Inflammatory macrophage treated with lipopolysaccharide for 1 hour (primary cell): Measurements from ENCODE around the gene CLC.
"Not testable (repeated sequence)": the region's sequence is repeated elsewhere in the genome, so short reads cannot be mapped to it uniquely, and the experiment has no call there.

Experiments
- DNase-seq, 2 donors: peaks; one replicate each; pipeline ENCODE4 v3.0.0-alpha.2; 2020 to 2022

Gene CLC

DNA sequence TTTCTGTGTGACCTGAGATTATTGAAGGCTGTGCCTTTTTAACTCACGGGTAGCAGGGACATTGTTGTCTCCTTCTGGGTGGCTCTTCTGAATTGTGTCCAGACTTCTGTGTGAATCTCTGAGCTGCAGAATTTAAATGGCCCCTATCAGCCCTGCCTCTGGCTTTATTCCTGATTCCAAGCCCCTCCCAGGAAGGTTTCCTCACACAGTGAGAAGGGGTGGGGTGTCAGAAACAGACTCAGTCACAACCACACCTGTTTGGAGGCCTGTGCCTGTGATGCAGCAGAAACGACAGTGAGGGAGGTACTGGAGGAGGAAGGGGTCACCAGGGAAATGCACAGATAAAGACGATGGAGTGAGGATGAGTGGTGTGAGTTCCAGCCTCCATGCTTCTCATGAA lies at the start of gene CLC:
CLC (minus strand) TSS at position 139 of the 400 bp plus-strand sequence; CDS start at position 62, 77 bp downstream.
- no peak for DNase-seq

- DNase-seq, result no peak
Observed at GRCh38 chr19:39780894-39781293, 43.1 kb upstream of the CLC start.

GRCh38 chr19:39778763-39779162 lies 40.9 kb upstream of the CLC start, which contains the start of gene LEUTX:
TSS of gene LEUTX (plus strand) at chr19:39778854. CDS start at chr19:39778921, 67 bp downstream.
- DNase-seq, result no peak

DNA sequence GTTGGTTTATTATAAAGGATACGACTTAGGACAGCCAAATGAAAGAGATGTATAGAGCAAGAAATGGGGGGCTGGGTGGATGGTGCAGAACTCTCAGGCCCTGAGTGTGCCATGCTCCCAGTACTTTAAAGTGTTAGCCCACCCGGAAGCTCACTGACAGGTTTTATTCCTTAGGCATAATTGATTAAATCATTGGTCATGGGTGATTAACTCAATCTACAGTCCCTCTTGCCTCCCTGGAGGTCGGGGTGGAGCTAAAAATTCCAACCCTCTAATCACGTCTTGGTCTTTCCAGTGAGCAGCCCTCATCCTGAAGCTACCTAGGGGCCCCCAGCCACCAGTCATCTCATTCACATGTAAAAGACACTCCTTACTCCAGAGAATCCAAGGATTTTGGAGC lies 31.0 kb upstream of the CLC start:
- DNase-seq, result no peak

- DNase-seq, result no peak
Observed at GRCh38 chr19:39768334-39768733, 30.5 kb upstream of the CLC start.

DNA sequence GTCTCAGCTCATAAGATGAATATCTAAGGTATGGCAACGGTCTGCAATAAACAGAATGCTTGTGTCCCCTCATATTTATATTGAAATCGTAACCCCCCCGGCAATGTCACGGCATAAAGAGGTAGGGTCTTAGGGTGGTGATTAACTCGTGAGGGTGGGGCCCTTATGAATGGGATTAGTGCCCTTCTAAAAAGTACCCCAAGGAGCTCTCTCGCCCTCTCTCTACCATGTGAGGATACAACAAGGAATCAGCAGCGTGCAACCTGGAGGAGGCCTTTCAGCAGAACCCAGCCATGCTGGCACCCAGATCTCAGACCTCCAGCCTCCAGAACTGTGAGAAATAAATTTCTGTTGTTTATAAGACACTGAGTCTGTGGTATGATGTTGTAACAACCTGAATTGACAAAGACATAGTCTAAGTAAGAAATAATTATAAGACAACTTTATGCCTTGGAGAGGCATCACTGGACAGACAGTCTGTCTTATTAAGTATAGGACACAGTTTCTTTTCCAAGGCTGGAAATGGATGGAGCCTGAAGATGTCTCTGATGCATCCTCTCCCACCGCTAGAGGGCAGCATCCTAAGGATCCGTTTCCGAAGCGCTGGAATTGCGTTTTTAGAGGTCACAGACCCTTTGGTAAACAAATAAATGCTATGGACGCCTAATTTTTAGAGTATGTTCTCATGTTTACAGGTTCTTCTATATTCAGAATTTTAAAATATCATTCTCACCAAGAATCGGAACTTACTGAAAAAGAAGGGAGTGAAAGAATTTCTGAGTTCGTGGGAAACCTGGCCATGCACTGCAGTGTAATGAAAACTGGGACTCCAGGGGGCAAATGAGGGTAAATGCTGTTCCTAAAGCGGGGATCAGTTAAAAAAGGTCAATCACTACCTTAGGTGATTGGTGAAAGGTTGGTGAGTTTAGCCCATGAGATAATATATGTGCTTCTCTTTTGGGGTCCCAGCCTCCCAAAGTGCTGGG lies 27.6 kb upstream of the CLC start:
- peak; percentile 18 to 76 for DNase-seq

- not testable (repeated sequence) for DNase-seq
Observed at GRCh38 chr19:39761851-39762250, 24.0 kb upstream of the CLC start.

GRCh38 chr19:39759457-39760184 lies 21.8 kb upstream of the CLC start:
- DNase-seq, result no peak

DNA sequence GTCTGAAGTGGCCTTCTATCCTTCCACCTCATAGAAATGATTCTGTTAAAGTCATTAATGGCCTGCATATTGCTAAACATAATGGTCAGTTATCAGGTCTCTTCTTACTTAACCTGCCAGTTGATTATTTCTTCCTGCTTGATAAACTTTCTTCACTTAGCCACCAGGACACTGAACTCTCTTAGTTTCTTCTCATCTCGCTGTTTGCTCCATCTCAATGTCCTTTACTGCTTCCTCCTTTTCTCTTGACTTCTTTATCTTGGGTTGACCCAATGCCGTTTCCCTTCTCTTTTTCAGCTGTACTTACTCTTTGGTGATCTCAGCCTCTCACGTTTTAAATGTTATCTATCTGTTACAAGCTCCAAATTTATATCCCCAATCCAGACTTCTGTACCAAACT lies 17.1 kb upstream of the CLC start:
- DNase-seq, result no peak

GRCh38 chr19:39754544-39754943 lies 16.7 kb upstream of the CLC start:
- no peak for DNase-seq

- no peak for DNase-seq
Observed at GRCh38 chr19:39752795-39753194, 15.0 kb upstream of the CLC start.

DNA sequence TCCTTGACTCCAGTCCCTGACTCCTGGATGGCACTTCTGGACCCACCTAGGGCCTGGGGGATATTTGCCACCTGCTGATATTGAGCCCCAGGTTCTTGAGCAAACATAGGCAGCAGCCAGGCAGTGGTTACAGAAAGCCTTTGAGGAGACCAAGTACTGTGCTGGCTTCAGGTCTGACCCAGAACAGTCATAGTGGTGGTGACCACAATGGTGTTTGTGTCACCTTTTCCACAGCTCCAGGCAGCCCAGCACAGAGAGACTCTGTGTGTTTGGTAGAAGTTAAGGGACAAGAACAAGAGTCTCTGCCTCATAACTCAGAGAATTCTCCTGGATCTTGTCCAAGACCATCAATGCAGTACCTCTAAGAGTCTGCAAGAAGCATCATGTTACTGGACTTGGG lies 14.6 kb upstream of the CLC start:
- DNase-seq, result no peak

GRCh38 chr19:39749981-39750380 lies 12.2 kb upstream of the CLC start:
- no peak for DNase-seq

- no peak for DNase-seq
Observed at GRCh38 chr19:39746836-39747529, 9.2 kb upstream of the CLC start.

DNA sequence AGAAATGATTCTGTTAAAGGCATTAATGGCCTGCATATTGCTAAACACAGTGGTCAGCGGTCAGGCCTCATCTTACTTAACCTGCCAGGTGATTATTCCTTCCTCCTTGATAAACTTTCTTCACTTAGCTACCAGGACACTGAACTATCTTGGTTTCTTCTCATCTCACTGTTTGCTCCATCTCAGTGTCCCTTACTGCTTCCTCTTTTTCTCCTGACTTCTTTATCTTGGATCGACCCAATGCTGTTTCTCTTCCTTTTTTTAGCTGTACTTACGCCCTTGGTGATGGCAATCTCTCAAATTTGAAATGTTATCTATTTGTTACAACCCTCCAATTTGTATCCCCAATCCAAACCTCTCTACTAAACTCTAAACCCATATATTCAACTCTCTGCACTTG lies 7.8 kb upstream of the CLC start:
- DNase-seq, result peak in 1 of 2 donors; percentile 27

DNA sequence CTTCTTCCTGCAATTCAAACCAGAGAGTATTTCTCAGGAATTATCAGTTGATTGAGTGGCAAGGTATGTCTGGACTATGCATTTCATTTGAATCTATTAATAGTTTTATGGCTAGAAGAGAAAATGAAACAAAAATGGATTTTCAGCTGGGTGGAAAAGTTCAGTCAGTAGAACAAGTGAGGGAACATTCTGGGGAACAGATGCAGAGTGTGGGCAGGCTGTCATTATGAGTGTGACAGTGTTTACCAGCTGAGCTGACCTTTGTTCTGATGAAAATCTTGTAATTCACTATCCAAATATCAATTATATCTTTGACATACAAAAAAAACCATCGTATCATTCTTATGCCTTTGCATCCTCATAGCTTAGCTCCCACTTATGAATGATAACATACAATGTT lies 2.6 kb upstream of the CLC start:
- peak in 1 of 2 donors; percentile 3 for DNase-seq

DNA sequence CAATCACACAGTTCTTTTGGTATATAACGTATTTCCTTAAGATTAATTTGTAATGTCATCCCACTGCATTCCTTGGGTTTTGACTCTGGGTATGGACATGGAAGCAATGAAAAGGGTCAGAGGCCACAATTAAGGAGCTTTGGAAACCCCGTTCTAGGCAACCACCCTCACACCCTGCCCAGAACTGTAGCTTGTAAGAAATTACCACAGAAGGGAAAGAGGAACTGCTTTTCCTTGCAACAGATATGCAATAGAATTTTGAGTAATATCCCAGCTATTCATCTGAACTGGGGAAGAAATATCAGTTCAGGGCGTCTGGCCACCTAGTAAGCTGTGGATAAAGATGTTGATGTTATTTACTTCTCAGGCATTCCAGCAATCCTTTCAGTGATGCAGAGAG lies 985 bp upstream of the CLC start:
- peak; percentile 80 to 82 for DNase-seq

DNA sequence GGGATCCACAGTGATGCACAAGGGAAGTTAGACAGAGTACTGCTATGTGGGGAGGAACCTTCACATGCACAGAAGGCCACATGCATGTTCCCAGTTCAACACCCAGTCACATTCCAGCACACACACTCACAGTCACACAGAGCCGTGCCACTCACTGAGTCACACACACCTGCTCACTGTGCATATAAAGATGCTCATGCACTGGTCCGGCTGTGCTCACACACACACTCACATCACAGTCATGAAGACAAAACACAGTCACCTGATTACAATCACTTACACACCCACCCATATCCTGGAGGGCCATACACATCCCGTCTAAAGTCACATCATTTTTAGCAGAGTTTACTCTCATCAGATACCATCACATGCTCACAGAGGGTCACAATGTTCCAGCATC lies 478 bp downstream of the CLC start:
- no peak for DNase-seq

DNA sequence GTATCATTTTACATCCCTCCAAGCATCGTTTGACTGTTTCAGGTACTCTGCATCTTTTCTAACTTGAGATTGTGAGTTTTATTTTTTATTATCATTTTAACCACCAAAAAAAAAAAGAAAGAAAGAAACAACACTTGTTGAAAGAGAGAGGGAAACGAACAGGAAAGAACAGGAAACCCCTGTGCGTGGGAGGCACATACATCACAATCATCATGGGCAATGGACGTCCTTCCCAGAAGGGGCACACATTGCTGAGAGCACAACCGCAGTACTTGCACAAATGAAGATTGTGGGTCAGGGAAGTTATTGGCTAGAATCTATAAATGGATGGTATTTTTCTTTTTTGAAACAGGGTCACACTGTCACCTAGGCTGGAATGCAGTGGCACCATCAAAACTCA lies 1.7 kb downstream of the CLC start:
- no peak for DNase-seq

- DNase-seq, result no peak
Observed at GRCh38 chr19:39735688-39736087, 2.1 kb downstream of the CLC start.

GRCh38 chr19:39733841-39734240 lies 4.0 kb downstream of the CLC start:
- no peak for DNase-seq

GRCh38 chr19:39731685-39732084 lies 6.1 kb downstream of the CLC start:
- DNase-seq, result no peak

DNA sequence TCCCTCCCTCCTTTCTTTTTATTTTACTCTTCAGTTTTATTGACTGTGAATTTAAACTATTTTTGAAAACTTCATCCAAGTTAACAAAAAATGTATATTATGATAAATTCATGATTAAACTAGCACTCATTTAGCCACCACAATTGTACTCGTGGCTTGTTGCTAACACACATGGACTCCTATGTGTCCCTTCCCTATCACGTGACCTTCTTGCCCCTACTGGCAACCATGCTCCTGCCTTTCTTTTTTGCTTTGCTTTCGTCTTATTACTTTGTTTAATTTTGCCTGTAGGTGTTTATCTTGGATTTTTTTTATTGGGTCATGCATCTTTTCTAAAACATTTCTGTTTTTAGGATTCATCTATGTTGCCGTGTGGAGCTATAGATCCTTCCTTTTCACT lies 8.2 kb downstream of the CLC start:
- DNase-seq, result no peak
